ENCODE data around the gene GALNT2. TPM values are rescaled to one million over a fixed set of nuclear protein-coding genes. Genes with fewer than 3 reads are reported as not detected.

GALNT2 gene
- total and polyA plus RNA-seq, 10 of the 15 experiments (the other 5 are each of a cell fraction or from before 2014, with no cell fraction given): 0.52 to 27.7 (median 16.3) TPM

DNA sequence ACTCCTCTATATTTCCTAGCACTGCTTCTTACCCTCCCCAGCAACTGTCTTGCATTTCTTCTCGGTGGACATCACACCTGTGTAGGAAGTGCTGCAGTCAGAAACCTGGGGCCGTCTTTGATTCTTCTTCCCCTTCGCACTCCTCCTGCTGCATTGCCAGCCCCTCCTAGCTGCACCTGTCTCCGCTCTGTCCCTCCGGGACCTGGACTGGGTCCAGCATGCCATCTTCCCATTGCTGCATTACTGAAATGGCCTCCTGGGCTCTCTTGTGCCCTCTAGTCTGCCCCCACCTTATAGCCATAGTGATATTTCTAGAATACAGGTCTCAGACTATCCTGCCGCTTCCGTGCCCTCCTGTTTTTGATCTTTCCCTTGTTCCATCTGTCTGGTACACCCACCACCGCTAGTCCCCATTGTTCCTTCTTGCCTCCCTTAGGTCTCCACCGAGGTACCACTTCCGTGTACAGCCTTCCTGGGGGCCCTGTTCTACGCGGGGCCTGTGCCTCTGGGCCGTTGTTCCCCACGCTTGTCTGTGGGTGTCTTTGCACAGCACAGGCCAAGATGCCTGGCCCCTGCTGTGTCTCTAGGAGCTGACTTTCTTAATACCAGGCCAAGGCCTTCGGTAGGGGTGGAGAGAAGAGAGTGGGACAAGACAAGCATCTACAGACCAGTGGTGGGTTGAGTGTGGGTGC lies 107.6 kb downstream of the GALNT2 start:
- SMC1A ChIA-PET (ENCODE audit: uncharacterized antibody, unreplicated experiment): no interaction called here
- Histone ChIP-seq H2AFZ (ENCODE audit: control insufficient read depth, low read depth, low read length) (no peak overlapping the region), H3K4me1 (ENCODE audit: control insufficient read depth, insufficient read depth, low read length) (peaks cover 14% of the 10 kb centered on the region; the same call in 1 of the 2 replicates), H3K36me3 (ENCODE audit: control insufficient read depth in 2 of 2, insufficient read depth in 2 of 2, low read length in 1 of 2) (0 out of 4 replicates have a peak, but pooled peaks cover 0 to 5% of the 10 kb centered on the region in 2 experiments), H3K4me3 (no peak overlapping the region), H3K4me2 (ENCODE audit: control insufficient read depth, insufficient read depth) (no peak overlapping the region), H3K27me3 (replicated peaks in 1 of 2; ENCODE audit: control insufficient read depth in 2 of 2, insufficient read depth in 2 of 2, low read length in 1 of 2) (no peaks in the 10 kb centered on the region), H3K79me2 (ENCODE audit: control insufficient read depth, insufficient read depth, low read length) (peaks cover 8% of the 10 kb centered on the region), H3K9ac (ENCODE audit: control insufficient read depth, insufficient read depth, low read length) (no peak overlapping the region), H4K20me1 (ENCODE audit: control insufficient read depth, insufficient read depth) (no peaks in the 10 kb centered on the region), H3K27ac (ENCODE audit: control insufficient read depth, insufficient read depth) (no peak overlapping the region), H3K9me3 (replicated peaks; ENCODE audit: control insufficient read depth, insufficient read depth, low read length) (no peaks in the 10 kb centered on the region)
- no peak for TF ChIP-seq TCF12 (IDR thresholded peaks at IDR 0.05; ENCODE audit: low read depth, low read length)
- TF ChIP-seq, protein P1, sequence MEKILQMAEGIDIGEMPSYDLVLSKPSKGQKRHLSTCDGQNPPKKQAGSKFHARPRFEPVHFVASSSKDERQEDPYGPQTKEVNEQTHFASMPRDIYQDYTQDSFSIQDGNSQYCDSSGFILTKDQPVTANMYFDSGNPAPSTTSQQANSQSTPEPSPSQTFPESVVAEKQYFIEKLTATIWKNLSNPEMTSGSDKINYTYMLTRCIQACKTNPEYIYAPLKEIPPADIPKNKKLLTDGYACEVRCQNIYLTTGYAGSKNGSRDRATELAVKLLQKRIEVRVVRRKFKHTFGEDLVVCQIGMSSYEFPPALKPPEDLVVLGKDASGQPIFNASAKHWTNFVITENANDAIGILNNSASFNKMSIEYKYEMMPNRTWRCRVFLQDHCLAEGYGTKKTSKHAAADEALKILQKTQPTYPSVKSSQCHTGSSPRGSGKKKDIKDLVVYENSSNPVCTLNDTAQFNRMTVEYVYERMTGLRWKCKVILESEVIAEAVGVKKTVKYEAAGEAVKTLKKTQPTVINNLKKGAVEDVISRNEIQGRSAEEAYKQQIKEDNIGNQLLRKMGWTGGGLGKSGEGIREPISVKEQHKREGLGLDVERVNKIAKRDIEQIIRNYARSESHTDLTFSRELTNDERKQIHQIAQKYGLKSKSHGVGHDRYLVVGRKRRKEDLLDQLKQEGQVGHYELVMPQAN (conservative IDR thresholded peaks at IDR 0.05): no peak
- TF ChIP-seq NBN (IDR thresholded peaks at IDR 0.05): no peak
- TF ChIP-seq BMI1 (IDR thresholded peaks at IDR 0.05; ENCODE audit: borderline replicate concordance): no peak
- intact Hi-C loops (cut with micrococcal nuclease; ENCODE audit: unreplicated experiment): no loop called here
- no TSS peak for BruUV-seq (replicated peaks)
- POLR2A ChIA-PET: no interaction called here
- CTCF ChIA-PET: no interaction called here
- DNase-seq (ENCODE audit: low read depth, low spot score) (no peak), ATAC-seq (no peak), FAIRE-seq (no peak)
- 89% methylated on average over 15 of the region's 15 CpGs for WGBS (ENCODE audit: insufficient coverage, insufficient replicate concordance, low lambda C conversion rate, missing lambda C conversion rate)
- in situ Hi-C loops (cut with MboI): no loop called here
- RAD21 ChIA-PET (ENCODE audit: unreplicated experiment): no interaction called here
